GM03348 (cell line): ENCODE measurements around the gene PUS10.
"Not testable (repeated sequence)": the region's sequence is repeated elsewhere in the genome, so short reads cannot be mapped to it uniquely, and the experiment has no call there.

Source experiments
- DNase-seq: peaks from one replicate; pipeline ENCODE4 v3.0.0; 2012; ENCODE audit warnings: low spot score

The PUS10 gene

GRCh38 chr2:61011678-61012077 lies 6.4 kb downstream of the PUS10 start:
- DNase-seq, result peak; percentile 43

- no peak for DNase-seq
Observed at GRCh38 chr2:61009355-61009754, 8.7 kb downstream of the PUS10 start.

- DNase-seq, result no peak
Observed at GRCh38 chr2:61006486-61007105, 11.5 kb downstream of the PUS10 start.

GRCh38 chr2:61005736-61006135 lies 12.3 kb downstream of the PUS10 start:
- DNase-seq, result no peak

GRCh38 chr2:60998628-60999545 lies 19.2 kb downstream of the PUS10 start:
- DNase-seq, result peak; percentile 68

GRCh38 chr2:60994131-60994530 lies 23.9 kb downstream of the PUS10 start:
- DNase-seq, result no peak

- no peak for DNase-seq
Observed at GRCh38 chr2:60992985-60993392, 25.1 kb downstream of the PUS10 start.

- no peak for DNase-seq
Observed at GRCh38 chr2:60991644-60992043, 26.4 kb downstream of the PUS10 start.

- DNase-seq, result no peak
Observed at GRCh38 chr2:60989259-60989658, 28.8 kb downstream of the PUS10 start.

GRCh38 chr2:60987656-60988055 lies 30.4 kb downstream of the PUS10 start:
- DNase-seq, result not testable (repeated sequence)

GRCh38 chr2:60987041-60987440 lies 31.0 kb downstream of the PUS10 start:
- no peak for DNase-seq

GRCh38 chr2:60984720-60985119 lies 33.3 kb downstream of the PUS10 start:
- DNase-seq, result no peak

- not testable (repeated sequence) for DNase-seq
Observed at GRCh38 chr2:60982066-60982465, 36.0 kb downstream of the PUS10 start.

- DNase-seq, result no peak
Observed at GRCh38 chr2:60980071-60980815, 37.8 kb downstream of the PUS10 start.

GRCh38 chr2:60979231-60979630 lies 38.8 kb downstream of the PUS10 start:
- DNase-seq, result no peak

GRCh38 chr2:60977562-60977895 lies 40.5 kb downstream of the PUS10 start:
- no peak for DNase-seq

GRCh38 chr2:60976875-60977561 lies 41.0 kb downstream of the PUS10 start:
- DNase-seq, result no peak

GRCh38 chr2:60976256-60976850 lies 41.7 kb downstream of the PUS10 start:
- no peak for DNase-seq

- DNase-seq, result no peak
Observed at GRCh38 chr2:60974652-60975051, 43.4 kb downstream of the PUS10 start.

- DNase-seq, result no peak
Observed at GRCh38 chr2:60973705-60974104, 44.4 kb downstream of the PUS10 start.

- no peak for DNase-seq
Observed at GRCh38 chr2:60972889-60973656, 45.0 kb downstream of the PUS10 start.
